ENCODE data around the gene ZNF554.

The ZNF554 gene

GRCh38 chr19:2819540-2820111, at the start of gene ZNF554:
Gene ZNF554 (plus strand): TSS chr19:2819868. CDS start chr19:2820072, 204 bp downstream.
- peak; percentile 98 for DNase-seq (ENCODE audit: low spot score)

GRCh38 chr19:2770055-2771013, 49.3 kb upstream of the ZNF554 start:
- no peak for DNase-seq (ENCODE audit: low spot score)

- DNase-seq (ENCODE audit: low spot score) = no peak
Observed at GRCh38 chr19:2771786-2772674, 47.6 kb upstream of the ZNF554 start.

GRCh38 chr19:2774083-2774679, 45.5 kb upstream of the ZNF554 start:
- DNase-seq (ENCODE audit: low spot score) = no peak

GRCh38 chr19:2774953-2775555, 44.6 kb upstream of the ZNF554 start:
- no peak for DNase-seq (ENCODE audit: low spot score)

- peak; percentile 54 for DNase-seq (ENCODE audit: low spot score)
Observed at GRCh38 chr19:2775556-2776430, 43.9 kb upstream of the ZNF554 start.

- no peak for DNase-seq (ENCODE audit: low spot score)
Observed at GRCh38 chr19:2777952-2778683, 41.5 kb upstream of the ZNF554 start.

GRCh38 chr19:2779121-2779740, 40.4 kb upstream of the ZNF554 start:
- no peak for DNase-seq (ENCODE audit: low spot score)

- no peak for DNase-seq (ENCODE audit: low spot score)
Observed at GRCh38 chr19:2780284-2780683, 39.4 kb upstream of the ZNF554 start.

- DNase-seq (ENCODE audit: low spot score) = no peak
Observed at GRCh38 chr19:2782329-2782935, 37.2 kb upstream of the ZNF554 start.

- DNase-seq (ENCODE audit: low spot score) = peak; percentile 97
Observed at GRCh38 chr19:2782936-2783780, 36.5 kb upstream of the ZNF554 start, which contains the start of gene SGTA. Gene SGTA (minus strand): TSS chr19:2783273. CDS start chr19:2769068, 14,205 bp downstream.

- DNase-seq (ENCODE audit: low spot score) = no peak
Observed at GRCh38 chr19:2783781-2784145, 35.9 kb upstream of the ZNF554 start.

- DNase-seq (ENCODE audit: low spot score) = peak; percentile 98
Observed at GRCh38 chr19:2785244-2785997, 34.2 kb upstream of the ZNF554 start, which contains the start of gene THOP1. Gene THOP1 (plus strand): TSS chr19:2785503. CDS start chr19:2785663, 160 bp downstream.

GRCh38 chr19:2787115-2787514, 32.6 kb upstream of the ZNF554 start:
- DNase-seq (ENCODE audit: low spot score) = no peak

- no peak for DNase-seq (ENCODE audit: low spot score)
Observed at GRCh38 chr19:2788237-2788636, 31.4 kb upstream of the ZNF554 start.

GRCh38 chr19:2790194-2790556, 29.5 kb upstream of the ZNF554 start:
- no peak for DNase-seq (ENCODE audit: low spot score)
